Colon (tissue), 2 donors: ENCODE data around the gene BAIAP2.
"Not testable (repeated sequence)": the region's sequence is repeated elsewhere in the genome, so short reads cannot be mapped to it uniquely, and the experiment has no call there.

Experiments
- FAIRE-seq: peaks from 2 replicates; lab custom pipeline; 2012; peaks lifted over from hg19 to GRCh38; lab: Jason Lieb, UNC
- donor health status: control.
- donor health status: control.

BAIAP2 gene

DNA sequence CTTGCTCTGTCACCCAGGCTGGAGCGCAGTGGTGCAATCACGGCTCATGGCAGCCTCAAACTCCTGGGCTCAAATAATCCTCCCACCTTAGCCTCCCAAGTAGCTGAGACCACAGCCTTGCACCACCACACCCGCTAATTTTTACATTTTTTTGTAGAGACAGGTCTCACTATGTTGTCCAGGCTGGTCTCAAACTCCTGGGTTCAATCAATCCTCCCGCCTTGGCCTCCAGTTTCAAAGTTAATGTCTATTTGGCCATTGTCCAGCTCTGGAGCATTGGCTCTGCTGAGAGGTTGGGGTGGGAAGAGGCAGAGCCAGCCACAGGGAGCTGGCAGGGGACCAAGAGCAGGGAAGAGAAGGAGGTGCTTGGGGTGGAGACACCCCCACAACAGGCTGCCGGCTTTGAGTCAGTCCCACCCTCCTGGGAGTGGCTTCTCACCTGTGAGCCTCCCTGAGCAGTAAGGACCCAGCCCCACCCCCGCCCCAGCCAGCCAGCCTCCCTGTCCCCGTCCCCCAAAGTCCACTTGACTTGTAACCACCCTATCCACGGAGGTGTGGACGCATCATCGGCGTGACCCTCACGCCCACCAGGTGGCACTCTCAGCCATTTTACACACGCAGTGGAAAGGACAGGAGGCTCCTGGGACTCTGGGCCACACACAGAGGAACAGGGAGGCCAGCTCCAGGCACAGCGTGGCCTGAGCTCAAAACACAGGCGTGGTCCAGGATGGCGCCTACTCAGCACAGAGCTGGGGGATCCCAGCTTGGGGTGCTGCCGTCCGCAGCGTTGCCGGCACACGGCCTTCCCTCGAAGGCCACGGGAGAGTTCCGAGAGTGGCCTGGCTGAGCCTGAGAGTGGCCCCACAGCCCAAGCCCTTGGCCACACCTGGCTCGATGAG is 107.6 kb downstream of the BAIAP2 start:
- no peak for FAIRE-seq

DNA sequence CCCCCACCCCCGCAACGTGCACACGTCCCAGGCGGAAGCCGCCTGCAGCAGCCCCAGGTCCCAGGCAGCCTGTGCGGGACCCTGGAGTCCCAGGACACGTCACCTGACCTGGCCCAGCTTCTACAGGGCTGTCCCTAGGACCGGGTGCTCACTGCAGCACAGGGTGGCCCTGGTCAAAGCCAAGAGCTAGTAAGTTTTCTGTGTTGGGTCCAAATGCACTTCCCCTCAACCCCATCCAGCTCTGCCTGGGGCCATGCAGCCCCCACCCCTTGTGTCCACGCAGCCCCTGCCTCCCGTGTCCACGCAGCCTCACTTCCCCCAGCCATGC is 108.2 kb downstream of the BAIAP2 start:
- no peak for FAIRE-seq

DNA sequence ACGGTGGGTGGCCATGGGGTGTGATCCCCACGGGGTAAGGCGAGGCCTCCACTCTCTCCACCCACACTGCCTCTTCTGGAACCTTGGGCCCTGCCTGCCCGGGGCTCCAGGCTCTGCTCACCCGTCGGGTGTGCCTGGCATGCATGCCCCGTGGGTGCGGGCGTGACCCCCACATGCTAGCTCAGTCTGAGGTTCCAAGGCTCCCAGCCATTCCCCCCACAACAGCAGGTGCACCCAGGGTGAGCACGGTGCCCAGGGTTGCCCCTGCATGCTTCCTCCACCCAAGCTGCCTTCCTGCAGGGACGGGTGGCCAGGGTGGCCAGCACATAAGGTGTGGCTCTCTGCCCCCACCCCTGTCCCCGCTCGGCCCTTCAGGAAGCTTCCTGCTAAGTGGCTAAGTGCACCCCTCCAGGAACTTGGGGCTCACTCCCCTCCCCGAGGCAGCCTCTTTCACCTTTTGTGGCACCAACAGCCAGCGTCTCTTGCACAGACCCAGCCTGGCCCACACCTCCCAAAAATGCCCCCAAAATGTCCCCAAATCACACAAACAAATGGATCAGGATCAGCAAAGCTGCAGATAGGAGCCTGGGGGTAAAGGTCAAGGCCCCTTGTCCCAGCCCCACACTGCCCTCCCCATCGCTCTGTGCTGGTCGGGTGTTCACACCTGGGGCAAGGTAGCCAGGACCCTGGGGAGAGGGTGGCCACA is 108.9 kb downstream of the BAIAP2 start:
- FAIRE-seq, result no peak

DNA sequence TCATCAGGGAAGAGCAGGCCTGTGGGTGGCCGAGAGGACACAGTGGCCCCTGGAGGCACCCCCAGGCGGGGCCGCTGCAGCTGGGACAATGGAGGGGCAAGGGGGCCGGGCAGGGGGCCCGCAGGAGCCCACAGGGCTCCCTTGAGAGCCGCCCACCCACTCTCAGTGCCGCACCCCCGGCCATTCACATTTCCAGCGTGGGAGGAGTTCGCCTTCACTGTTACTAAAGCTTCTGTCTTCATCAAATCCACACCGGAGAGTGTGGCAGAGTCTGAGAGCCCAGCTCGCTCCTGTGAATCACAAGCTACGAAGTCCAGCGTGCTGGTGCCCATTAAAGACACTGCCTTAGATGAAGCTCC is 109.5 kb downstream of the BAIAP2 start:
- FAIRE-seq, result no peak

DNA sequence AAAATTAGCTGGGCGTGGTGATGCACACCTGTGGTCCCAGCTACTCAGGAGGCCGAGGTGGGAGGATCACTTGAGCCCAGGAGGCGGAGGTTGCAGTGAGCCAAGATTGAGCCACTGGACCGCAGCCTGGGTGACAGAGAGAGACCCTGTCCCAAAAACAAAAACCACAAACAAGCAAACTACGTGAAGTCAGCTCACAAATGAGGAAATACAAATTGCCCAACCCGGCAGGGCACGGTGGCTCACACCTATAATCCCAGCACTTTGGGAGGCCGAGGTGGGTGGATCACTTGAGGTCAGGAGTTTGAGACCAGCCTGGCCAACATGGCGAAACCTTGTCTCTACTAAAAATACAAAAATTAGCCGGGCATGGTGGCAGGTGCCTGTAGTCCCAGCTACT is 111.3 kb downstream of the BAIAP2 start:
- FAIRE-seq, result not testable (repeated sequence)

DNA sequence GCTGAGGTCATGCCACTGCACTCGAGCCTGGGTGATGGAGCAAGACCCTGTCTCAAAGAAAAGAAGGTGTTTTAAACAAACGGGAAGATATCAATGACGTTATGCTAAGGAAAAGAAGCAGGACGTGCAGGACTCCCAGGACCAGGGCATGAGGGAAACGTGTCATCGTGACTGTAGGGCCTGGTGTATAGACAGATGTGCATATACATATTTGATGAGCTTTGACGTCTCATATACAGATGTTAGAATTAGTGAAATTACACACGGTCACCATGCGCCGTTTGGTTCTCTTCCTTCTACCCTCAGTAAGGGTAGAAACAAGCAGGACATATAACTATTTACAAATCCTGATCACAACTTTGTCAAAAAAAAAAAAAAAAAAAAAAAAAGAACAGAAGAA is 112.8 kb downstream of the BAIAP2 start:
- FAIRE-seq, result no peak

DNA sequence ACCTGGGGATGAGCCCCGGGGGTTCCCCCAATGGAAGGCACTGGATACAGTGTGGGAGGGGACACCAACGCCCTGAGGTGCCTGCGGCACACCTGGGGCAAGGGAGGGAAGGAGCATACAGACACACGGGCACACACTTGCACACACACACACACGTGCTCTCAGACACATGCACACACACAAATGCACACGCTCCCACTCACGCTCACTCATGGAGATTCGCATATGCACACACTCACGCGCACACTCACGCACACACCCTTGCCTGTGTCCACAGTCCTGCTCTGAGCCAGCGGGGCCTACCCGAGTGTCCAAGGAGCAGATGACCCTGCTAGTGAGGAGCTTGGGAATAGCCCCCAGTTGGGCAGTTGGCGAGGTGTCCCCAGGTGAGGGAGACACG is 113.6 kb downstream of the BAIAP2 start:
- FAIRE-seq, result no peak

DNA sequence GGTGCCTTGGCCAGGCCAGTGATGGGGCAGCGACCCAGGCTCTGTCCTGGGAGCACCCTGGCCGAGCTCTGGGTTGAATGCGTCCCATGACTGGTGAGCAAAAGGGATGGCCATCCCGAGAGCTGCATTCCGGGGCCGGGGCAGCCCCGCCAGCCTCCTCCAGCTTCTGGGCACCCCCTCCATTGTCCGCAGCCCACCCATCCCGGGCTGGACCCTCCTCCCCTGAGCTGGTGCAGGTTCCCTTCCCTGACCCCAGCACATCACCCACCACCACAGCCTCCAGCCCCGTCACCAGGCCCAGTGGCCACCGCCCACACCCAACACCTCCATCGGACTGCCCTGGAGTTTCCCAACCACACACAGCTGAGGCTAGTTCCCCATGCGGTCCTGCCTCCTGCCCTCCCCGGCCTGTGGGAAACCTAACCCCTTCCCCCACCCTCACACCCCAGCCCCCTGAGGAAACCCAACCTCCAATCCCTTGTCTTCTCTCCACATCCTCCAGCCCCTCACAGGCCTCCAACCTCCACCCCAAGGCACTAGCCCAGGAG is 114.1 kb downstream of the BAIAP2 start:
- FAIRE-seq, result no peak

DNA sequence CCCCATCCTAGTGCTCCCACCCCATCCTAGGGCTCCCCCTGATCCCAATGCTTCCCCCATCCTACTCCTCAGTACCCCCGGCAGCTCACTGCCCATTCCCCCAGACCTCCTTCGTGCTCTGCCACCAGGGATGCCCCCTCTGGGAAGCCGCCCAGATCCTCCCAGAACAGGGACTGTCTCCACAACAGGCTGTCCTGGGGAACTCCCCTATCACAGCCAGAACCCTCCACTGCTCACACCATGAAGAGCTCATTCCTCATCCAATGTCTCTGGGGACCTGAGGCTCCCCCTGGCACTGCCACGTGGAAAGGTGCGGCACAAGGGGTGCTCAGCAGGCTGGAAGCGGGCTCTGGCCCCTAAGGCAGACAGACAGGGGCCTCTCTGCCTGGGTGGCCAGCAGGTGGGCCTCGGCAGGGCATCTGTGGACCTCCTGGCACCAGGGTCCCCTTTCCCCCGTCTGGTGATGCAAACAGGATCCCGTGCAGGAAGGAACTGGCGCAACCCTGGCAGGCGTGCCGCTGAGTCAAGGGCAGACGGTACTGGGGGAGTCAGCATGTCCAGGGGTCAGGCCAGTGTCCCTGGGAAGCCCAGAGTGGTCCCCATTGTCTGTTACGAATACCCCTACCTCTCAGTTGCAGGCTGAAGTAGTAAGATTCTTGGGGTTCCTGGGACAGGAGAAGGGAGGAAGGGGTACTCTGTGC is 115.6 kb downstream of the BAIAP2 start:
- FAIRE-seq, result no peak

DNA sequence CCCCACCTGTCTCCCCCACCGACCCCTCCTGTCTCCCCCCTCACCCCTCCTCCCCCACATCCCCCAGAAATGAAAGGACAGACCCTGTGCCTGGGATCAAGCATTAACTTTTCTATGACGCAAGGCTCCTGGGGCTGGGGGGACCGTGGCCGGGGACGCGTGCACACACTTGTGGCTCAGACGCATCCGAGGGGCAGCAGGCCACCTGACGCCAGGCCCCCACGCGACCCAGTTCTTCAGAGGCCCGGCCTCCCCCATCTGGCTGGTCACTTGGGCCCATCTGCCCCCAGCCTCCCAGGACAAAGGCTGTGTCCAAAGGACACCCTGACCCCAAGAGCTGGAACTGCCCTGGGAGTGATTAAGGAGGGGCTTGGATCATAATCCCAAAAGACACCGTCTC is 116.3 kb downstream of the BAIAP2 start:
- FAIRE-seq, result no peak

DNA sequence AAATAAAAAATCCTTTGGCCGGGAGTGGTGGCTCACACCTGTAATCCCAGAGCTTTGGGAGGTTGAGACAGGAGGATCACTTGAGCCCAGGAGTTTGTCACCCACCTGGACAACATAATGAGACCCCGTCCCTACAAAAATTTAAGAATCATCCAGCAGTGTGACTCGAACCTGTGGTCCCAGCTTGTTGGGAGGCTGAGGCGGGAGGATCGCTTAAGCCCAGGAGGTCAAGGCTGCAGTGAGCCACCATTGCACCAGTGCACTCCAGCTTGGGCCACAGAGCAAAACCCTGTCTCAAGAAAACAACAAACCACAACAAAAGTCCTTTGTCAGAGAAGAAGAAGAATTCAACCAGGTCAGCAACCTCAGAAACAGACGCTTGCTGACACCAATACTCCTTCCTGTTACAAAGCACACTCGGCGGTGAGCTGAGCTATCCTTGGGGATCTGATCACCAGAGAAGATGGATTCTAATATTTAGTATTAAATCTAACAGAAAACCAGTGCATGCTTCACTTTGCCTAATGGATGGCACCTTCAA is 117.4 kb downstream of the BAIAP2 start:
- no peak for FAIRE-seq

DNA sequence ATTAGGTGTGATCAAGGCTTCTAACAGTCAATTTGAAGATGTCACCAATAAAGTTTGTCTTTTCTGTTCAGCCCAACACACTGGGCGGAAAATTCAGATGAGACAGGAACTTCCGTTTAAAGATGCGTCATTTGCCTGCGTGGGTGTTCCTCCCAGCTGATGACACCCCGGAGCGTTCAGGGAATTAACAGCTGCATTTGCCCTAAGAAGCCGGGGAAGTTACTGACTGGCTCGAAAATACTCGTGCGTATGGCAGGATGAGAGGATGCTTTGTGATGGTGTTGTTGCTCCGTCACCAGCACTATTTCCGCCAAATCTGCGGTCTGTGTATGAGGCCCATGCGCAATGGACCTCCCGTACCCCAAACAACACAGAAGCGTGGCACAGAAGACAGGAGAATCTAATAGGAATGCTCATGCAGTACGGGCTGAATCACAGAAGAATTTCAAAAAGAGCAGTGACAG is 118.4 kb downstream of the BAIAP2 start:
- FAIRE-seq, result no peak

DNA sequence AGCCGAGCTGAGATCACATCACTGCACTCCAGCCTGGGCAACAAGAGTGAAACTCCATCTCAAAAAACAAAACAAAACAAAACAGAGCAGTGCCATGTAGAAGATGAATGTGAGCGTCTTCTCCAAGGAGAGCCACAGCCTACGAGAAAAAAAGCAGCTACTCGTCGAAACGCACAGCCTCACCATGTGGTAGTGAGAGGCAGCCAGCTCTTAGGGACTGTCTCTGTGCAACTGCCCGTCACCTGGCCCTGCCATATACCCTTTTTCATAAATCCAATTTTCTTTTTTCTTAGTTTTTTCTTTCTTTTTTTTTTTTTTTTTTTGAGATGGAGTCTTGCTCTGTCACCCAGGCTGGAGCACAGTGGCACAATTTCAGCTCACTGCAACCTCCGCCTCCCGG is 119.1 kb downstream of the BAIAP2 start:
- not testable (repeated sequence) for FAIRE-seq

DNA sequence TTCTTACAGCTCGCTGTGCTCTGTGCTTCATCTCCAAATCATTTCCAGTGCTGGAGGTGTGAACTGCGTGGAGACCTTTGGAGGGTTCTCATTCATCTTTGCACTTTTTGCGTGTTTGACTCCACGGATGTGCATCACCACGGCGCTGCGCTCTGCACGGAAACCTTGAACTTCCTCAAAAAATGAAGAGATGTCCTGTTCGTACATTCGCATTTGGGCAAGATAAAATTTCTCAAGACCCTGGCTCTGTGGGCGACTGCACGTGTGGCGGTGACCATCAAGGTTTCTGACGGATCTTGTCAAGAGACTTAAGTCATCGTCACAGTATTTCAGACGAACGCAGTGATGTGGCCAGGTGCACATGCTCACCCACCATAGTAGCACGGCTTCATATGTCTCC is 120.0 kb downstream of the BAIAP2 start:
- no peak for FAIRE-seq

DNA sequence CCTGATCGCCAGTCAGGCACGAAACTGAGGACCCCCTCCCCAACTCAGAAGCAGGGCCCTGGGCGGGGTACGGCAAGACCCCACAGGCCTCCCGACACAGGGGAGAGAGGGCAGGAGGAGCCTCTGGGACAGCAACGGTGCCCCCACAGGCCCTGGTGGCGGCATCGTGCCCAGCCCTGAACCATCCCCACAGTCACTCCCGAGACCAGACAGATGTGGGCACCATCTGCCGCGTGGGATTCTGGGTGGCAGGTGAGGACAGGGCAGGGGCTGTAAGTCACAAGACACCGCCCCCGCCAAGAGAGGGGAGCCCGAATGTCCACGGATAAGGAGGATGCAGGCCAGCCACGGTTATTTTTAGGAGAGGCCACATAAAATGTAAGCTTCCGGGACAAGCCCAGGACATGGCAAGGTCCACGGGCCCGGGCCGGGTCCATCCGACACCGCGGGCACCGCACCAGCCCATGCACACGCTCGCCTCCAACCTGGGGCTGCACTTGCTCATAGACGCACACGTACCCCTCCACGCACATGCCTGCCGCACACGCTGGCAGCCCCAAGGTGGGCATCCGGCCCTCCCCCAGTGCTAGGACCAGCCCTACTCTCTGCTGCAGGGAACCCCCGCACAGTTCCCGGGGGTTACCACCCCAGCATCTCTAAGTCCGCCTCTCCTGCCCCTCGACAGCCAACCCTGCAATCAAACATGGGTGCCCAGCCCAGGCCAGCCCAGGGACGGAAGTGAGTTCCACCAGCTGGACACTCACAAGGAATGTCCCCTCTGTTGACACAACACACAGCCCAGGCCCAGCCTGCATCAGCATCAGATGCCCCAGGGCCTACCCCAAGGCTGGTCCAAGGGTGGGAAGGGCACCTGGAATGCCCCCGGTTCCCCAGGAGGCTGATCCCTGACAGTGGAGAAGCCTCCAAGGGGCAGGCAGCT is 122.2 kb downstream of the BAIAP2 start:
- no peak for FAIRE-seq

DNA sequence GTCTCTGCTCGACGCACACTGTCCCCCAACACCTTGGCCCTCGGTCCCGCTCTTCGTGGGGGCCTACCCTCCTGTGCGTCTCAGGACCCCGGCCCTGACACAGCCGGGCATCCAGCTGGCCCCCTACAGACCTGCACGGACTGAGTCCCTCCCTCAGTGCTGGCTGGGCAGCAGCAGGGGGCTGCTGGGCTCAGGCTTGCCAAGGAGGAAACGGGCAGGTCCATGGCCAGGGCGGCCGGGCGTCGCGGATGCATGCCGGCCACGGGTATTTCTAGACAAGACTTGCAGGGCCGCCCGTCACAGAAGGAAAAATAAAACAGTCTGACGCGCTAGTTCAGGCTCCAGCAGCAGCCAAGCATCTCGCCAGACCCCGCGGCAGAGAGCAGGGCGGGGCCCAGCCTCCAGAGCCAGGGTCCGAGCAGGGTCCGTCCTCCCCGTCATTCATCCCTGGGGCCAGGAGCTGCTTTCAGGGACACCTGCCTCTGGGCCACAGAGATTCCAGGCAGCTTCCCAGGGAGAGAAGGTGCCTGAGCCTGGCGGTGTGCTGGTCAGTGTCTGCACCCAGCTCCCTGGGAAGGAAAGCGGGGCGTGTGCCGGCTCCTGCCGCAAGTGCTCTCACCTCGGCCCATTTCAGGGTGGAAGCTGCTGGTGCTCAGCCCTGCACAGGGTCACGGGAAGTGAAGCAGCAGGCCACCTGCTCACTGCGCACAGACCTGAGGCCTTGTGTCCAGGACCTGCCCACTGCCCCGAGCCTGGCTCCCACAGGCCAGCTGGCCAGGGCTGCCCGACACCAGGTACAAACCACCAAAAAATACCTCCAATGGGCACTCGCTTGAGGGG is 123.1 kb downstream of the BAIAP2 start:
- FAIRE-seq, result no peak

DNA sequence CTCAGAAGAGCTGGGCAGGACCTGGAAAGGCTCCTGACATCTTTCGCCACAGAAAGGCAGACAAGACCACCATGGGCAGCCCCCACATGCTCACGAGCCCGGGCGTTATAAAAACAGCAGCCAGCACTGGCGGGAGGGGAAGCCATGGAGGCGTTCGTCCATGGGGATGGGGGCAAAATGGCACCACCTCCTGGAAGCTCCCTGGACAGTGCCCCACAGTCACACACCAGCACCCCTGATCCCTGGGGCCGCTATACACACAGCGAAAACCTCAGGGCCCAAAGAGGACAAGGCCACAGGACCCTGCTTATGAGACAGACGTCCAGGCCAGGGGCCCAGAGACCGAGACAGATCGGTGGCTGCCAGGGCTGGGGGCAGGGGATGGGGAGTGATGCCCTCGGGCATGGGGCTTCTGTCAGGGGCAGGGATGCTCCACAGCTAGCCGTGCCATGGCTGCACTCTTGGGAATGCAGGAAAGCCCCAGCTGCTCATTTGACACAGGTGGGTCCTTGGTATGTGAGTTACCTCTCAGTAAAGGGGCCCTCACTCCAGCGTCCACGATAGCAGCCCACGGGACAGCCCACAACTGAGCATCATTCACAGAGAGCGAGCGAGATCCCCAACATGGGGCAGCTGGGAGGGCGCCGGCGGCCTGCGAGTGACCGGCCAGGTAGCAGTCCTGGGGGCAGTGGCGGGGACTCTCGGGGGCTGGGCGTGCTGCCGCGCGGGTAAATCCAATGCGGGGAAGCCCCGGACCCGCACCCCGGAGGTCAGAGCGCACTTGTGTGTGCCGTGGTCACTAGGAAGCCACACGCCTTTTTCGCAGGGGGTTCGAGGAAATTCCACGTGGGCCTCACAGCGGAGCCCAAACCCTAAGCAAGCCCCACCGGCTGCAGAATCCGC is 124.0 kb downstream of the BAIAP2 start:
- FAIRE-seq, result no peak

DNA sequence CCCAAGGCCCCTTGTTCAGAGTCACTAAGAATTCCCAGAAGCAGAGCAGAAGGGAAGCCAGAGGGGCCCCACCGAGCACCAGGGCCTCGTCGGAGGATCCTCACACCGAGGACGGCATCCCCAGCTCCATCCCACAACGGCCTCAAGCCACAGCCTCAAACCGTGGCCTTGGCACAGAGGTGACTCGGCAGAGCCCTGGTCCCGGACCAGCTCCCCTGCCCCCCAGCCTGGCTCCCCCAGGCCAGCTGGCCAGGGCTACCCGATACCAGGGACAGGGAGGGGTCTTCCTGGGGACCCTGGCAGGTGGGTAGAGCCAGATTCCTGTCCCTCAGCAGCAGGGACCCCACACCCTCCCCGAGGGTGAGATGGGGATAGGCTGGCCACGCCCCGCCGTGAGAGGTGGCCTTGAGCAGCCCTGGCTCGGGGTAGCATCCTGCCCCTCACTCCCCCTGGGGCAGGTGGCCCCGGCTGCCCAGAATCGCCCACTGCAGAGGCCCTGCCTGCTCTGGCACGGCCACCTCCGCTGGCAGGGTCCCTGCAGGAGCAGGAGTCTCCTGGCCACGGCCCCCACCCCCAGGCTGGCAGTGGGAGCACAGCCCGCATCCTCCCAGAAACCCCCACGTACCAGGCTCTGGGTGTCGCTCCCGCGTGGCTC is 124.8 kb downstream of the BAIAP2 start:
- FAIRE-seq, result no peak

DNA sequence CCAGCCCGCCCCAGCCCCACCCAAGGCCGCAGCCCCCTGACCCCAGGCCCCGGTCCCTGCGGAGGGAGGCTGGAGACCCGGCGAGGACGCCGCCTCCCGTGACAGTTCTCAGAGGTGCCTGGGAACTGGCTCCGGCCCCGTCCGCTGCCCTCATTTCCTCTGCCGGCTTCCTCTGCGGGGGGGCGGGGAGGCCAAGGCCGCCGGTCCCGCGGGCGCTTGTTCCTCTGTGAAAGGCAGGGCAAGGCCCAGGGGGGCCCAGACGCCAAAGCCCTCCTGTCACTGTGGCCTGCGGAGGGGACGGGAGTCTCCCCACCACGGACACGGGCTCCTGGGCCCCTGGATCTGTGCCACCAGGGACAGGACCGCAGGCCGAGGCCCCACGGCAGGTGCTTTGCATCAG is 125.4 kb downstream of the BAIAP2 start:
- no peak for FAIRE-seq
